ENCODE measurements around the gene CD302. TPM values are rescaled to one million over a fixed set of nuclear protein-coding genes. Genes with fewer than 3 reads are reported as not detected.

Gene CD302
- total RNA-seq, 1 donor from 2014 or later: 3.9 TPM

DNA sequence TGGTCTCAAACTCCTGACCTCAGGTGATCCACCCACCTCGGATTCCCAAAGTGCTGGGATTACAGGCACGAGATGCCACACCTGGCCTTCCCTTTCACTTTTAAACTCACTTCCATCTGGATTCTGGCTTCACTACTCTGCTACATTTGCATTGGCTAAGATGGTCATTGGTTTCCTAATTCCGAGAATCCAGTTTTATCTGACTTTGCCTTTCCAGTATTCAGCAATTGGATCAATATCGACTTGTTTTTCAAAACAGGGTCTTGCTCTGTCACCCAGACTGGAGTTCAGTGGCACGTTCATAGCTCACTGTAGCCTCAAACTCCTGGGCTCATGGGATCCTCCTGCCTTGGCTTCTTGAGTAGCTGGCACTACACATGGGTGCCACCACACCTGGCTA is 4.7 kb upstream of the CD302 start:
- Mint-ChIP-seq H3K4me3 (ENCODE audit: low read depth) (no peak overlapping the region), H3K9me3 (ENCODE audit: low read depth) (no peaks in the 10 kb centered on the region), H3K27ac (no peak overlapping the region), H3K36me3 (ENCODE audit: insufficient read depth) (no peaks in the 10 kb centered on the region), H3K4me1 (ENCODE audit: low read depth) (no peaks in the 10 kb centered on the region), H3K27me3 (peaks cover 26% of the 10 kb centered on the region)
- TF ChIP-seq, protein P1, sequence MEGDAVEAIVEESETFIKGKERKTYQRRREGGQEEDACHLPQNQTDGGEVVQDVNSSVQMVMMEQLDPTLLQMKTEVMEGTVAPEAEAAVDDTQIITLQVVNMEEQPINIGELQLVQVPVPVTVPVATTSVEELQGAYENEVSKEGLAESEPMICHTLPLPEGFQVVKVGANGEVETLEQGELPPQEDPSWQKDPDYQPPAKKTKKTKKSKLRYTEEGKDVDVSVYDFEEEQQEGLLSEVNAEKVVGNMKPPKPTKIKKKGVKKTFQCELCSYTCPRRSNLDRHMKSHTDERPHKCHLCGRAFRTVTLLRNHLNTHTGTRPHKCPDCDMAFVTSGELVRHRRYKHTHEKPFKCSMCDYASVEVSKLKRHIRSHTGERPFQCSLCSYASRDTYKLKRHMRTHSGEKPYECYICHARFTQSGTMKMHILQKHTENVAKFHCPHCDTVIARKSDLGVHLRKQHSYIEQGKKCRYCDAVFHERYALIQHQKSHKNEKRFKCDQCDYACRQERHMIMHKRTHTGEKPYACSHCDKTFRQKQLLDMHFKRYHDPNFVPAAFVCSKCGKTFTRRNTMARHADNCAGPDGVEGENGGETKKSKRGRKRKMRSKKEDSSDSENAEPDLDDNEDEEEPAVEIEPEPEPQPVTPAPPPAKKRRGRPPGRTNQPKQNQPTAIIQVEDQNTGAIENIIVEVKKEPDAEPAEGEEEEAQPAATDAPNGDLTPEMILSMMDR (IDR thresholded peaks at IDR 0.05; ENCODE audit: unreplicated experiment): no peak
- no peak for DNase-seq (ENCODE audit: low spot score, unreplicated experiment)

DNA sequence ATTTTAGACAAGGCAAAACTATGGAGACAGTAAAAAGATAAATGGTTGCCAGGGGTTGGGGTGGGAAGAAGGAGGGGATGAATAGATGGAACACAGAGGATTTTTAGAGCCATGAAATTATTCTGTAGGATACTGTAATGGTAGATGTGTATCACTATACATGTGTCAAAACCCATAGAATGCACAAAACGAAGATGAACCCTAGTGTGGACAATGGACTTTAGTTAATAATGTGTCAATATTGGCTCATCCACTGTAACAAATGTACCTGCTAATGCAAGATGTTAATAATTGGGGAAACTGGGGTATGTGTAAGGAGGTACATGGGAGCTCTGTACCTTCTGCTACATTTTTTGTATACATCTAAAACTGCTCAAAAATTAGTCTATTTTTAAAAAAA is 1.8 kb upstream of the CD302 start:
- Mint-ChIP-seq H3K4me1 (ENCODE audit: low read depth) (peaks cover 19% of the 10 kb centered on the region), H3K9me3 (ENCODE audit: low read depth) (no peaks in the 10 kb centered on the region), H3K4me3 (ENCODE audit: low read depth) (no peak overlapping the region), H3K27ac (no peak overlapping the region), H3K36me3 (ENCODE audit: insufficient read depth) (no peaks in the 10 kb centered on the region), H3K27me3 (peaks cover 37% of the 10 kb centered on the region)
- DNase-seq (ENCODE audit: low spot score, unreplicated experiment): no peak
- TF ChIP-seq, protein P1 (IDR thresholded peaks at IDR 0.05; ENCODE audit: unreplicated experiment): no peak

DNA sequence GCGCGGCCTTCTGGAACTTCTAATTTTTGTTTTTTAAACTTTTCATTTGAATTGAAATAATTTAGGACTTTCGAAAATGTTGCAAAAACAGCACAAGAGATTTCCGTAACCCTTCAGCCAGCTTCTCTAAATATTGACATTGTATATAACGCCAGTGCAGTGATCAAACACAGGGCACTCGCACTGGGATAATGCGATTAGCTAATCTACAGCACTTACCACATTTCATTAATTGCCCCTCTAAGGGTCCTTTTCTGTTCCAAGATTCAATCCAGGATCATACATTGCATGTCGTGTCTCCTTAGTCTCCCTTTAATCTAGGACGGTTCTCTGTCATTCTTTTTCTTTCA is 343 bp upstream of the CD302 start:
- no peaks in the 10 kb centered on the region for H3K36me3 Mint-ChIP-seq (ENCODE audit: insufficient read depth)
- H3K27ac Mint-ChIP-seq: peak overlapping the region; percentile 3
- peak overlapping the region; percentile 82 for H3K4me3 Mint-ChIP-seq (ENCODE audit: low read depth)

DNA sequence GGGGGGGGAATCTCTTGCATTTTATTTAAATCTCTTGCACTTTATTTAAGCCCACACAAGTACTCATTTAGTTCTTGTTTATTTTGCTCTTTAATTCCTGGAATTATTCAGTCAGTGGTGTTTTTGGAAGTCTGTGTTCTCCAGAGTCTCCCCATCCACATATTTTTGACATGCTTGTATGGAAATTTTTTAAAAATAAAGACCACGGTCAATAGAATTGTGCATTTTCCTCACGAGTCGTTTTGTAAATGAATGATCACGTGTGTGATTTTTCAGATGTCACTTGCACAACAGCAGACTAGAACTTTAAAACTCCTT is 824 bp downstream of the CD302 start:
- Mint-ChIP-seq H3K27ac (peak overlapping the region; percentile 71), H3K9me3 (ENCODE audit: low read depth) (no peaks in the 10 kb centered on the region), H3K4me3 (ENCODE audit: low read depth) (peak overlapping the region; percentile 82), H3K27me3 (peaks cover 37% of the 10 kb centered on the region), H3K4me1 (ENCODE audit: low read depth) (peaks cover 19% of the 10 kb centered on the region), H3K36me3 (ENCODE audit: insufficient read depth) (no peaks in the 10 kb centered on the region)
- DNase-seq (ENCODE audit: low spot score, unreplicated experiment): no peak
- TF ChIP-seq, protein P1 (IDR thresholded peaks at IDR 0.05; ENCODE audit: unreplicated experiment): no peak

More for the DNA sequence above, 343 bp upstream of the CD302 start:
- Mint-ChIP-seq H3K27me3 (peaks cover 37% of the 10 kb centered on the region), H3K4me1 (ENCODE audit: low read depth) (peaks cover 19% of the 10 kb centered on the region), H3K9me3 (ENCODE audit: low read depth) (no peaks in the 10 kb centered on the region)
- no peak for DNase-seq (ENCODE audit: low spot score, unreplicated experiment)
- TF ChIP-seq, protein P1 (IDR thresholded peaks at IDR 0.05; ENCODE audit: unreplicated experiment): no peak

DNA sequence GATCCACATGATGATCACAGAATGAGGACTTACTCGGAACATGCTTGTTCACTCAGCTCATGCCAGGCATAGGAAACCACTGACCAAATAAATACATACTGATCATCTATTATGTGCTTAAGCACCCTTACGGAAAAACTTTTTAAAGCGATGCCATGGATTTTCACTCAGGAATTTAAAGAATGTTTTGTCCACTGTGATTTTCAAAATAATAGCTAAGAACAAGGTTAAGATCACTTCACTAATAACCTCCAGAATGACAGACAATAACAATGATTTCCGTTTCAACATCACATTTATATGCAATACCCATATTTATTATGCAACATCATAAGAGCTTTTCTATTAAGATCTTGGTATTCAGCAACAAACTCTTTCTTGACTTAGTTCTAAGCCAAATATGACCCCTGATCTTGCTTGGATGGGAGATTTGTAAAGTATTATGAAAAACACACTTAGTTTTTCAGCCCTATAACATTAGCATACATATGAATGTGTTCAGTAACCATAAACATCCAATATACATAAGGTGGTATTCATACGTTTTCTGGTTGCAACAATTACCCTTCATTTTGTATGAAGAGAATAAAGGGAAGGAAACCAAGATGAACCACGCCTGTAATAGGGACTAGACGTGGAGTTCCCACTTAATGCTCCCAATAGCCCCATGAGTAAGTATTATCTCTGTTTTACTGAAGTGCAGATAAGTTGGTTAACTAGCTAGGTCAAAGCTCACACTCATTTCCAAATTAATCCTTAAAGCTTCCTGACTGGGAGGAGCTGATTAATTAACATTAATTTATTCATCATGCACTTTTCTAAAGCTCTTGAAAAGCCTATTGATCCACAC is 1.9 kb downstream of the CD302 start:
- Mint-ChIP-seq H3K4me1 (ENCODE audit: low read depth) (peaks cover 19% of the 10 kb centered on the region), H3K9me3 (ENCODE audit: low read depth) (no peaks in the 10 kb centered on the region), H3K4me3 (ENCODE audit: low read depth) (peak overlapping the region; percentile 69), H3K36me3 (ENCODE audit: insufficient read depth) (no peaks in the 10 kb centered on the region), H3K27ac (no peak overlapping the region), H3K27me3 (peaks cover 33% of the 10 kb centered on the region)
- no peak for DNase-seq (ENCODE audit: low spot score, unreplicated experiment)
- TF ChIP-seq, protein P1 (IDR thresholded peaks at IDR 0.05; ENCODE audit: unreplicated experiment): no peak
